ENCODE measurements around the gene AP2B1.
"Not testable (repeated sequence)": the region's sequence is repeated elsewhere in the genome, so short reads cannot be mapped to it uniquely, and the experiment has no call there.

AP2B1 gene

DNA sequence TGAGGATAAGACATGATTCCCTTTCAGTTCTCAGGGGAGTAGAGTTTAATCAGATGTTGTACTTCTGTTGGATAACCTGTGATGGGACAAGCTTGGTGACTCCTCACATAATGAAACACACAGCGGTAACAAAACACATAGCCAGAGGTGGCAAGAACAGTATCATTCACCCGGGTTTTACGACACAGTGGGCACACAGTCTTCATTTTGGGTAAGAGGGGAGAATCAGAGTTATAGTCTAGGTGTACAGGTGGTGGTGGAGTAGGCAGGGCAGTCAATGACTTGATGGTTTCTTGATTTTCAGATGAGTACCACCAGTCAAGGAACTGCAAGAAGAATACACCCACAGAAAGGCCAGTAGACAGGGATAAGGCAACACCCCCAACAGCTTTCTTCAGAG, 11.4 kb upstream of the AP2B1 start:
- no peak for DNase-seq (ENCODE audit: low read depth in 2 of 3, low spot score in 1 of 3)

DNA sequence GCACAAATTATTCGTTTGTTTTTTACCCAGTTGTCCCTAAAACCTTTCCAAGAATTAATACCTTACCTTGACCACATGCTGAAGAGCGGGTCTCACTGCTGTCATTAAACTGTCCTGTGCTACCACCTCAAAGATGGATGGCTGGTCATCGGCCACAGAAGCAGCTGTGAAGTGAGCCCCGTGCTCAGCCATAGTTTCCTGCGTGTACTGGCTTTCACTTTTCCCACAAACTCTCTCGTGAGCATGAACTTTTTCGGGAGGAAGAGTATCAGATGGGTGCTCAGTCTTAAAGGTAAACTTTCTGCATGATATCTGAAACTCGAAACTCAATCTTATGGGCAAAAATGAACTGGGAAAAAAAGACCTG, 9.3 kb upstream of the AP2B1 start:
- DNase-seq (ENCODE audit: low read depth in 2 of 3, low spot score in 1 of 3) = no peak

DNA sequence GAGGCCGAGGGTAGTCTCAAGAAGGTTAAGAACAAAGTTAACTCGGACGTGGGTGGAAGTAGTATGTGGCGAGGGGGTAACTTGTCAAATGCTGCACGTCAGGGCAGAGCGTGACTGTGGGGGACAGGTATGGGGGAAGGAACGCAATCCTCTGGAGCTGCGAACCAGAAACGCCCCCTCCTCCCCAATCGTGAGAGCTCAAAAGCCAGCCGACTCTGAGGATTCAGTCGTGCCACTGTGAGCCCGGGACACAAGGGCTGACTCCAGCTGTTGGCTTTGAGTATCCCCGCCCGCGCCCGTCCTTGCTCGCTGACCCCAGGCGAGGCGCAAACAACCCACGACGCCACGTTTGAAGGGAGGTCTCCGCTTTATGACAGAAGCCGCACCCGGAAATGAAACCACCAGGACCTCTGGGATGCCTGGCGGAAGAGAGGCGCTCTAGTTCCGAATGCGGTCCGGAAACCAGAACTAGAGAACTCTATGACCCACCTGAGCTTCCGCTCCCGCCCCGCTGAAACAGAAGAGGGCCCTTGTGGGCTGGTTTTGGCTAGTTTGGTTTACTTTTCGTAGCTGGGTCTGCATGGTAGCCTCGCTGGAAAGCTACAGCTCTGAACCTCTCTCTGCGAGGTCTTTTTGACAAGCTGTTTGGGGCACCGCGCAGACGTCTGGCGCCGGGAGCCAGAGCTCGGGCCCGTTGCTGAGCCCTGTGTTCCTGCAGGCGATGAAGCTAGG, 8.8 kb upstream of the AP2B1 start, which contains the start of gene PEX12:
TSS of gene PEX12 (minus strand) at position 375 of the 732 bp plus-strand sequence. CDS start 550 bp downstream, outside the sequence.
- peak; percentile 76 to 79 (median 78) for DNase-seq (ENCODE audit: low read depth in 2 of 3, low spot score in 1 of 3)

DNA sequence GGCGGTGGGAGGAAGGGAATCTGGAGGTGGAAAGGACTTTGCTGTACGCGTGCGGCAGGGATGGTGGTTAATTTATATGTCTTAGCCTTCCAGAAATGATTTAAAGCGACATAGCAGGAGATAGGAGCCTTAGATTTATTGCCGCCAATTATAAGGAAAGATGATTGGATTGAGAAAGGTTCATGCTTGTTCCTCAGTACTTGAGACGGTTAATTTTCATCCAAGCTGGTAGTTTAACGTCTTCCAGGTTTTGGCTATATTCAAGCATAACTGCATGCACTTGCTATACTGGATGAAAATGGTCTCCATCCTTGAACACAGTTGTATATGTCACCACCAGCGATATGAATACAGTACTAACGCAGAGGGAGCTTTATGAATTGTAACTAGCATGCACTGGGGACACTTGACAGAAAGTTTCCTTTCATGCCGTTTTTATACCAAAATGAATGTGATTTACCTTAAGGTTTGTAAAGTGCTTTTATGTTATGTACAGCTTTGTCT, 8.1 kb upstream of the AP2B1 start:
- no peak for DNase-seq (ENCODE audit: low read depth in 2 of 3, low spot score in 1 of 3)

DNA sequence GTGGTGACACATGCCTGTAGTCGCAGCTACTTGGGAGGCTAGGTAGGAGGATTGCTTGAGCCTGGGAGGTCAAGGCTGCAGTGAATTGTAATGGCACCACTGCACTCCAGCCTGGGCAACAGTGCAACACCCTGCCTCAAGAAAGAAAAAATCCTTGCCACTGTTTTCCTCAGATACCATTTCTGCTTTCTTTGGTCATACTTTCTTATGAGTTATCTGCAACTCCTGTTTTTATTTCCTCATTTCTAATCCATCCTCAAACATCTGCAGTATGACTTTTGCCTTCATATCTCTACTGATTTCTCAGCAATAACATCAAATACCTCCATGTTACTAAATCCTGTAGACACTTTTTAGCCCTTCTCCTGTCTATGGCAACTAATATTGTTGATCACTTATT, 3.1 kb upstream of the AP2B1 start:
- no peak for DNase-seq (ENCODE audit: low read depth in 2 of 3, low spot score in 1 of 3)

DNA sequence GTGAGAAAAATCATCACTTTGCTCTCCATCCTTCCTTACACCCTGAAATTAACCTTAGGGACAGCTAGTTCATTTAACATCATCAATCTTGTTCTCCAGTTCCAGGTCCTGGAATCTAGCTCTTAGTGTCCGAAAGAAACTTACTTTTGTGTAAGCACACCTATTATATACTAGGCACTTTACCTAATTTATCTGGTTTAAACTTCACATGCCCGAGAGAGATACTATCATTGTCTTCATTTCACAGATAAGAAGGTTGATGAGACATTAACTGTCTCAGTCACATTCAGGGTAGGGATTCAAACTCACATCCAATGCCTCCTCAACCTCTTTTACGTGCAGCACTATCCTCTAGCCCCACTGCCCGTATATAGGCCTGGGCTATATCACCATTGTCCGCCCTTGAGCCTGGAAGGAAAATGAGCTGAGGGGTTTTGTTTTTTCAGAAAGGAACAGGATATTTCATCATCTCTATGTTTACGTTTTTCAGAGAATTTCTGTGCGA, 501 bp upstream of the AP2B1 start:
- DNase-seq (ENCODE audit: low read depth in 2 of 3, low spot score in 1 of 3) = no peak

DNA sequence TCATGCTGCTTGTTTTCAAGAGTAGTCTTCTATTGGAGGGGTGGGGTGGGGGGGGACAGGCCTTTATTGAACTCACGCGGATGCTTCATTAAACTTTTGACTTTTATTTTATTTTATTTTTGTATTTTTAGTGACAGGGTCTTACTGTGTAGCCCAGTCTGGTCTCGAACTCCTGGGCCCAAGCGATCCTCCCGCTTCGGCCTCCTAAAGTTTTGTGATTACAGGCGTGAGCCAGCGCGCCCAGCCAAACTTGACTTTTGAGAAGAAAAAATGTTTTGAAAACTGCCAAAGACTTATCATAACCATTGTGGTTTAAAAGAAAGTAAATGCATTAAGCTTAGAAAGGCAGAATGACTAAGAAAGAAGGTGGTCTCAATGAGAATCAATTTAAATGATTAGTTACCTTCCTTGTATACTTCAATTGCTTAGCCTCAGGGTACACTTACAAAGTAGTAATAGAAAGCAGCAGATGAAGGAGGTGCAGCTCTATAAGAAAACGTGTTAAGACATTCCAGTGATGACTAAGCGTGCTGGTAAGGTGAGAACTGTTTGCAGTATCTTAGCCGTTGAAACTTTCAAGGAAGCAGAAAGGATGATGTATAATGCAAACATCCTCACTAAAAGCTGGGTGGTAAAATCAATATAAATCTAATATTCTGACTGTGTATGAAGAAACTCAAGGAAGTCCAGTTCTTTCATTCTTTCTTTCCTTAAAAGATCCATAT, 1.2 kb downstream of the AP2B1 start:
- DNase-seq (ENCODE audit: low read depth in 2 of 3, low spot score in 1 of 3) = no peak

DNA sequence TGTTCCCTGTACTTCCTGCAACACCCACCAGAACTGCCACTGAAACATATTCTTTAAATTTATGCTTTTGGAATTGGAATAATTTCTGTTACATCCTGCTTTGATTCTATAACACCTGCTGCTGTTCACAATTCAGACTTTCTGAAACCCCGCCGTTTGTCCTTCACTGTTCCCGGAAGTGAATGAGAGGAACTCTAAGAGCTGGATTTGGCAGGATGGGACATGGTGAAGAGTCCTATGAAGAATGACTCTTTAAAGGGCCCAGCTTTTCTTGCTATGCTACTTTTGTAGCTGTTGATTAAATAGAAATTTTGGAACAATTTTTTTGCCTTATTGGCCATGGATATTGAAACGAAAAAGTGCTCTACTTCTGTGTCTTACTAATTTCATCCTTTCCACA, 8.9 kb downstream of the AP2B1 start:
- DNase-seq (ENCODE audit: low read depth in 2 of 3, low spot score in 1 of 3) = no peak

DNA sequence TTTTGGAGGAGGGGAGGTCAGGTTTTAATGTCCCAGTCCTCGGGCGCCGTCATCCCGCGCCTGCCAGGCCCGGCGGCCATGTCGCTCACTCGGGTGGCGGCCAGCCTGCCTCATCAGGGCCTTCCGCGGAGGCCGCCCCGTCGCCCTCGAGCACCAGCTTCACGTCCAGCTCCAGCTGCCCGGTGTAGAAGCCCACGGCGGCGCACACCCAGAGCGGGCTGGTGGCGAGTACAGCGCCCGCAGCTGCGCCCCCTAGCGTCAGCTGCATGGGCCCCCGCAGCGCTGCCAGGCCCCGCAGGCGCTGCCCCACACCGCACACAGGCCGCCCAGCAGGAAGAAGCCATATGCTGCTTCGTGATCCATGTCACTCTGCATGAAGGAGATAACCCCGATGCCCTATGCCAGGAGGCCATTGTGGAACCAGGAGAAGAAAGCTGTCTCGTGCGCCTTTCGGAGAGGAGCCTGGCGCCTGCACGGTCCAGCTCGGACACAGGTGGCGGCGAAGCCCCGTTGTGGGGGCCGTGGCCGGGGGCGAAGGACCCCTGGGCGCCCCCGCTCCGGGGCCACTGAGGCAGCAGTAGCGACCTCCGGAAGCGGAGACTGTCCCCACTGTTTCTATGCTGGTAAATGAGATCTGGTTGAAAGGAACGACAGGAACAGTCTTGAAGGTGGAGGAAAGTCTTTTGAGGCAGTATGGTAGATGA, 9.6 kb downstream of the AP2B1 start:
- DNase-seq (ENCODE audit: low read depth in 2 of 3, low spot score in 1 of 3) = no peak

DNA sequence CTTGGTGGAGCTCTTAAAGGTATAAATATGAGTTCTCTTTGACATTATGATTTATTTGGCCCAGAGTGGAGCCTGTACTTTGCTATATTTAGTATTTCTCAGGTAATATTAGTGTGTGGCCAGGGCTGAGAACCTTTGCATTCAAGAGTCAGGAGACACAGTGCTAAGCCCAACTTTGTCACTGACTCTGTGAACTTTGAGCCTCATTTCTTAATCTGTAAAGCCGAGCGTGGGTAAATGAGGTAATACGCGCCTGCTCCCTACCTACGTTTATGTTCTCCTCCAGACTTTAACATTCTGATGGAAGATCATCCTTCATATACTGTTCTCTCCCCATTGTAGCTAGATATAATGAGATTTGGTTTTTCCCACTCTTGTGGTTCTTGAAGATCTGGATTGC, 10.5 kb downstream of the AP2B1 start:
- DNase-seq (ENCODE audit: low read depth in 2 of 3, low spot score in 1 of 3) = no peak

DNA sequence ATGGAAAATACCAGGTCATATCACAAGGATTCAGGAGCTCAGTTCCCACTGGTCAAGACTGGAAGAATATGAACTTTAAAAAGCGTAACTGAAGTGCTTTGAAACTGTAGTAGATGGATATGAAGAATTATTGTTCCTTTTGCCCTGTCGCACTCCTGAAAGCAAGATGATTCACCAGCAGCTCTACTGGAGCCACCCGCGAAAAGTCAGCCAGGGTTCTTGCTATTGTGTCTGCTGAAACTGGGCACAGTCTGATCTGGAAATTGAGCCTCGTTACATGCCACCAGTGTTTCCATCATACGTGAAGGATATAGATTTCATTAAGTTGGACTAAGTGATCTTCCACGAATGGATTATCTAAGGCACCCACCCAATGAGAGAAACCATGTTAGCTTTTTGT, 16.6 kb downstream of the AP2B1 start:
- DNase-seq (ENCODE audit: low read depth in 2 of 3, low spot score in 1 of 3) = no peak

DNA sequence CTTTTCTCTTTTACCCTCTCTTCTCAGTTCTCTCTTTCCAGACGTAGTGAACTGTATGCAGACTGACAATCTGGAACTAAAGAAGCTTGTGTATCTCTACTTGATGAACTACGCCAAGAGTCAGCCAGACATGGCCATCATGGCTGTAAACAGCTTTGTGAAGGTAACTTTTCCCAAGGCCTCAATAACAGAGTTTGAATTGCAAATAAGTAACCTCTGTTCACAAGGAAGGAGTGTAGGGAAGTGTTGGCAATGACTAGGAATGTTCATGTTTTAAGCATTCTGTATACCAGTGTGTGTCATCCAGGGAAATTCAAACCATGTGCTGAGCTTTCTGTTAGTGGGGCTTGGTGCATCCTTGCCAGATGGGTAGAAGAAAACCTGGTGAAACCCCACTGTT, 18.6 kb downstream of the AP2B1 start:
- no peak for DNase-seq (ENCODE audit: low read depth in 2 of 3, low spot score in 1 of 3)

DNA sequence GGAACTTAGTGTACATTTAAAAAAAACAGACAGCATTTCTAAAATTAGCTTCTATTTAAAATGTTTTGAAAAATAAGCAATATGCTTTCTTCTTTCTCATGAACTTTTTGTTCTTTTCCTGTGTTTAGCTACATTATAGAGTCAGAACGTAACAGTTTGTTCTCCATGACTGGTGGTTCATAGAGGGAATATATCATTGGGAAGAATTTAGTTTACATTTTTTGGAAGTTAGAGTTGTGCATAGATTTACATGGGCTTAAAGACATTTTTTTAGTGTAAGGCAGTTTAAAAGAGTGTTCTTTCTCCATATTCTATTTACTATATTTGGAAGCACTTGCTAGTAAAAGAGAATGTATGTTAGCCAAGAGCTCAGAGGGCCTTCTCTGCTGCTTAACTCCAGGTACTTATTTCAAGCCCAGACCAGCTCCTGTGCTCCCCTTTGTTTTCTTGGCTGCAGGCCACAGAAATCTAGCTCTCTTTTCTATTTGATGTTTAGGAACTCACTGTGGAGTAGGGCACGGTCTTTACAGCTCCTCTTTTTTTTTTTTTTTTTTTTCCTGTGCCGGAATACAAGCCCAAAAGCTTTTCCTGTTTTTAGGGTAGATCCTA, 20.2 kb downstream of the AP2B1 start:
- DNase-seq (ENCODE audit: low read depth in 2 of 3, low spot score in 1 of 3) = no peak

DNA sequence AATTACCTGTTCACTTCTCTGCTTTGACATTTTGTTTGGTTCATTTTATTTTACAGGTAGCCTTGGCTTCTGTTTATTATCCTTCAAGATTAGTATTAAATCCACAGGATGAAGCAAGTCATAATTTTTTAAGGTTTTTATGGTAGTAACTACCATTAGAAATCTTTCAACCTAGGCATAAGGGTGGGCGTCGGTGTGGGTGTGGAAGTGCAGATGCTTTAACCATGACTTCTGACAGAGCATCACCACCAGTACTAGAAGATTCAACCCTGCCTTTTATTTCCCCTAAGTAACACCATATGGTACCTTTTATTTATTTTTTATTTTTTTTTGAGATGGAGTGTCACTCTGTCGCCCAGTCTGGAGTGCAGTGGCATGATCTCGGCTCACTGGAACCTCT, 22.7 kb downstream of the AP2B1 start:
- no peak for DNase-seq (ENCODE audit: low read depth in 2 of 3, low spot score in 1 of 3)

DNA sequence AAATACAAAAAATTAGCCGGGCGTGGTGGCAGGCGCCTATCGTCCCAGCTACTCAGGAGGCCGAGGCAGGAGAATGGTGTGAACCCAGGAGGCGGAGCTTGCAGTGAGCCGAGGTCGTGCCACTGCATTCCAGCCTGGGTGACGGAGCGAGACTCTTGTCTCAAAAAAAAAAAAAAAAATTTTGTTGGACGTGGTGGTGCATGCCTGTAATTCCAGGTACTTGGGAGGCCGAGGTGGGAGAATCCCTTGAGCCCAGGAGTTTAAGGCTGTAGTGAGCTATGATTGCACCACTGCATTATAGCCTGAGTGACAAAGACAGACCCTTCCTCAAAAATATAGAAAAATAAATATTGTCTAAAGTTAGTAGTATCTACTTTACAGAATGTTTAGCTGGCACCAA, 23.6 kb downstream of the AP2B1 start:
- DNase-seq (ENCODE audit: low read depth in 2 of 3, low spot score in 1 of 3) = not testable (repeated sequence)

DNA sequence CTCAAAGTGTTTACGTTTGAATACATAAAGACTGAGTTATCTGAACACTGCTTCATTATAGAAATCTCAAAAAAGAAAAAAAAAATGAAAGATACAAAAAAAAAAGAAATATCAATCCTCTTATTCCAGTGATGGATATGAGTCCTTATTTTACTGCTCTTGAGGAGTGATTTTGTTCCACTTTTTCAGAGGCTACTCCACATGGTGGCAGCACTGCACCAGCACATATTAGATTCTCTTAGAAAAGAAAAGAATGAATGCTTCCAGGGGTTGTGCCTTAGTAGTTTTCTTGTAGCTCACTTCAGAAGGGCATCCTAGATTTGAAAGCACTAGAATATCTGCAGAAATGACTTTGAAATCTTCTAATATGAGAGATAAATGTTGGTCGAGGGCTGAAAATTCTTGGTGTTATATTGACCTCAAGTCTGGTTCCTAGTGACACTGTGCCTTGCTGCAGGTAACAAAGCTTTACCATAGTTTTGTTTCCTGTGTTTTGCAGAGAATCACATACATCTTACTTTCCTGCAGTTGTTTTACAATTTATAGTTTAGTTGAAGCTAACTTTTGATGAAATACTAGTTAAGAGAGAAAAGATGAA, 25.9 kb downstream of the AP2B1 start:
- peak in 1 of 3 donors; percentile 16 for DNase-seq (ENCODE audit: low read depth in 2 of 3, low spot score in 1 of 3)

DNA sequence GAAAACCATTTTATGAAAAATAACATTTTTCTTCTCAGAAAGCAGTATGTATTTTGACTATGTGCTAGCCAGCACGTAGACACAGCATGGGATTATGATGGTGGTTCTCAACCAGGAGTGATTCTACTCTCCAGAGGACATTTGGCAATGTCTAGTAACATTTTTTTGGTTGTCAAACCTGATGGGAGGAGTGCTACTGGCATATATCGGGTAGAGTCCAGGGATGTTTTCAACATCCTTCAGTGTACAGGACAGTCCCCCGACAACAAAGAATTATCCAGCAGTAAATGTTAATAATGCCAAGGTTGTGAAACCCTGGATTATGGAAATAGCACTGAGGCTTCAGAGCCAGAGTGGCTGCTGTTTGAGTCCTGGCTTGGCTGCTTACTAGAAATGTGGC, 27.7 kb downstream of the AP2B1 start:
- DNase-seq (ENCODE audit: low read depth in 2 of 3, low spot score in 1 of 3) = no peak

DNA sequence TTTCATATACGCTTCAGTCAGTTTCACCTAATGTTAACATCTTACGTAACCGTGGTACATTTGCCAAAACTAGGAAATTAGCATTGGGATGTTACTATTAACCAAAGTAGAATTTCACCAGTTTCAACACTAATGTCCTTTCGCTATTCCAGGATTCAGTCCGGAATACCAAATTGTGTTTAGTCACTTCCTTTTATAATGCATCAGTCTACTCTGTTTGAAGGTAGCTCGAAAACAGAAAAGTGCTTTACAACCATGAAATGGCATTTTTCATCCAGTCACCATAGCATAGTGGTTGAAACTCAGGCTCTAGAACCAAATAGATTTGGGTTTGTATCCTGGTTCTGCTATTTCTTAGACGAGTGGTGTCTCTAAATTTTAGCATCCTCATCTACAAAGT, 29.4 kb downstream of the AP2B1 start:
- DNase-seq (ENCODE audit: low read depth in 2 of 3, low spot score in 1 of 3) = no peak

DNA sequence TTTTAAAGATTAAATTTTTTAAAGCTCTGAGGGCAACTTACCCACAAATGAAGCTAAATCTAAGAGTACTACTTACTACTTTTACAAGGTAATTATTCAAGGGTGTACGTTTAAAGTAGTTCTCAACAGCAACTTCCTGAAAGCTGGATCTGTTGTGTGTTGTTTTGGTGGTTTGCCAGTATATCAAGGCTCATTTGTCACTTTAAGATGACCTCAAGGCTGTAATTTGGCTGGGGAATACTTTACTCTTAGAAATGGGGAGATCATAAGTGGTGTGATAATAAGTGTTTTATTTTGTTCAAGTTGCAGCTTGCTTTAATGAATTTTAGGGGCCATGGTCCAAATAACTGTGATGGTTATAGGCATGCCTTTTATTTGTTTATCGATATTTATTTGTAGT, 30.4 kb downstream of the AP2B1 start:
- DNase-seq (ENCODE audit: low read depth in 2 of 3, low spot score in 1 of 3) = no peak

DNA sequence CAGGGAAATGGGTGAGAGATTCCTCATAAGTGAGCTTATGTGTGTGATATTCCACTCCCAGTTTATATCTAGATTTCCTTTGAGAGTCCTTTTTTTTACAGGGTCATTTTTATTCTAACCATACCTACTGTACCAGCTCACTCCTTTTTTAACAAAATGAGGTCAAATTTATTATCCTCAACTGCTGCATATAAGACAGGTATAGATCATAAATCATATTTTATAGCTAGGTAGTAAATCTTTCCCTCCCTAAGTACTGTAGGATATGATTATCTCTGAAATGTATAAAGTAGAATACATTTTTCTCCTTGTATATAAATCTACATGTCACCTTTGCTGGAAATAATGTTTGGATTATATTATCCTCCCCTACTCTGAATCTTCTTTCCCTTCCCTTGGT, 31.5 kb downstream of the AP2B1 start:
- DNase-seq (ENCODE audit: low read depth in 2 of 3, low spot score in 1 of 3) = no peak

DNA sequence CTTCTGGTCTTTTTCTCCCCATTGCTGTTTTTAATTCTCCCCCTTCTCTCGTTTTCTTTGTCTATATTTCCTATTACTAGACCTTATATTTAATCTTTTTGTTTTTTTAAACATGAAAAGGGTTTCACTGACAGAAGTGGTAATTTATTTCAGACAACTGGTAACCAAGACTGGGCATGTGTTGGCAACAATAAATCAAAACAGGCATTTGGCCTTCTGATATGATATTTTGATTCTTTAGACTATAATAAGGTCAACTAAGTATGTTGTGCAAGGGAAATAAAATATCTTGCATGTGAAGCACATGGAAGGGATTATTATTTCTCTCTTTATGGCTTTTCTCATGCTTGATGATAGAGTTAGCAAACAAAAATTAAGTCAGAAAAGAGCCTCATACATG, 34.6 kb downstream of the AP2B1 start:
- no peak for DNase-seq (ENCODE audit: low read depth in 2 of 3, low spot score in 1 of 3)
